SKM-1 (cell line): ENCODE measurements around the gene PCNX2.
"Not testable (repeated sequence)": the region's sequence is repeated elsewhere in the genome, so short reads cannot be mapped to it uniquely, and the experiment has no call there.

Experiments used
- DNase-seq: peaks from one replicate; lab custom pipeline; 2025; ENCODE audit not compliant: unreplicated experiment; lab: John Stamatoyannopoulos, UW

PCNX2 gene

GRCh38 chr1:233112186-233113008 is 183.1 kb downstream of the PCNX2 start:
- DNase-seq = no peak

GRCh38 chr1:233111731-233112130 is 183.8 kb downstream of the PCNX2 start:
- DNase-seq = no peak

GRCh38 chr1:233109096-233109495 is 186.4 kb downstream of the PCNX2 start:
- DNase-seq = no peak

GRCh38 chr1:233107716-233108130 is 187.8 kb downstream of the PCNX2 start:
- DNase-seq = not testable (repeated sequence)

GRCh38 chr1:233107130-233107660 is 188.3 kb downstream of the PCNX2 start:
- no peak for DNase-seq

GRCh38 chr1:233105225-233105624 is 190.3 kb downstream of the PCNX2 start:
- peak; percentile 53 for DNase-seq

GRCh38 chr1:233102341-233102740 is 193.2 kb downstream of the PCNX2 start:
- DNase-seq = no peak

GRCh38 chr1:233097959-233098580 is 197.5 kb downstream of the PCNX2 start:
- no peak for DNase-seq

- no peak for DNase-seq
Observed at GRCh38 chr1:233097546-233097945, 198.0 kb downstream of the PCNX2 start.

GRCh38 chr1:233094691-233095090 is 200.8 kb downstream of the PCNX2 start:
- no peak for DNase-seq

GRCh38 chr1:233094269-233094668 is 201.3 kb downstream of the PCNX2 start:
- DNase-seq = no peak

GRCh38 chr1:233090746-233091494 is 204.6 kb downstream of the PCNX2 start:
- DNase-seq = no peak

- no peak for DNase-seq
Observed at GRCh38 chr1:233089251-233089650, 206.3 kb downstream of the PCNX2 start.

GRCh38 chr1:233088613-233089012 is 206.9 kb downstream of the PCNX2 start:
- no peak for DNase-seq

GRCh38 chr1:233086961-233087881 is 208.3 kb downstream of the PCNX2 start:
- DNase-seq = no peak

GRCh38 chr1:233085566-233085965 is 210.0 kb downstream of the PCNX2 start:
- DNase-seq = no peak

GRCh38 chr1:233082778-233083550 is 212.6 kb downstream of the PCNX2 start:
- peak; percentile 93 for DNase-seq

GRCh38 chr1:233081735-233082134 is 213.8 kb downstream of the PCNX2 start:
- no peak for DNase-seq

GRCh38 chr1:233080827-233081226 is 214.7 kb downstream of the PCNX2 start:
- DNase-seq = not testable (repeated sequence)

- DNase-seq = no peak
Observed at GRCh38 chr1:233080286-233080685, 215.2 kb downstream of the PCNX2 start.
